Liver (tissue), 9 donors: Measurements from ENCODE around the gene PHF2. TPM values are rescaled to one million over a fixed set of nuclear protein-coding genes. Genes with fewer than 3 reads are reported as not detected.

Experiments used
- DNase-seq: peaks from one replicate; pipeline ENCODE4 v3.0.0-alpha.2; 2017; ENCODE audit warnings: low spot score
- H3K27ac ChIP-seq, 2 donors: one replicate each; pipeline ENCODE4 v1.7.0; 2013; ENCODE audit warnings: inconsistent platforms in 2 of 2, low read length in 2 of 2, control low read depth in 1 of 2, low read depth in 1 of 2, mild to moderate bottlenecking in 1 of 2
- H3K27me3 ChIP-seq, 4 donors: one replicate each; pipeline versions ENCODE4 v1.6.1 to v1.7.0; 2013; ENCODE audit warnings: low read length in 3 of 4, inconsistent platforms in 1 of 4, mild to moderate bottlenecking in 1 of 4, moderate library complexity in 1 of 4; ENCODE audit not compliant: control insufficient read depth in 4 of 4, insufficient read depth in 4 of 4
- H3K36me3 ChIP-seq, 4 donors: one replicate each; pipeline versions ENCODE4 v1.6.1 to v1.7.0; 2013; ENCODE audit warnings: low read length in 3 of 4, mild to moderate bottlenecking in 3 of 4, low read depth in 1 of 4, moderate library complexity in 1 of 4; ENCODE audit not compliant: control insufficient read depth in 4 of 4, insufficient read depth in 3 of 4
- H3K4me1 ChIP-seq, 4 donors: one replicate each; pipeline versions ENCODE4 v1.6.1 to v1.7.0; 2013; ENCODE audit warnings: low read length in 3 of 4, mild to moderate bottlenecking in 3 of 4, moderate library complexity in 1 of 4; ENCODE audit not compliant: control insufficient read depth in 4 of 4, insufficient read depth in 4 of 4
- H3K4me3 ChIP-seq, 3 donors: one replicate each; pipeline versions ENCODE4 v1.6.1 to v1.7.0; 2013; ENCODE audit warnings: low read length in 3 of 3, control low read depth in 1 of 3, low read depth in 1 of 3, mild to moderate bottlenecking in 1 of 3
- H3K9ac ChIP-seq, 2 donors: one replicate each; pipeline ENCODE4 v1.7.0; 2013; ENCODE audit warnings: low read length in 2 of 2, mild to moderate bottlenecking in 2 of 2, moderate library complexity in 2 of 2, control low read depth in 1 of 2, low read depth in 1 of 2
- H3K9me3 ChIP-seq, 4 donors: one replicate each; pipeline versions ENCODE4 v1.6.1 to v1.7.0; 2013; ENCODE audit warnings: low read length in 3 of 4; ENCODE audit not compliant: control insufficient read depth in 4 of 4
- CTCF ChIP-seq: fragments of 150-350 bp; IDR thresholded peaks from 2 replicates; pipeline ENCODE4 v1.5.1; 2017; ENCODE audit warnings: improper control_type of control experiment, low read depth, low read length; ENCODE audit not compliant: missing input control
- EGR1 ChIP-seq, 2 donors: IDR thresholded peaks; 2 replicates each; pipeline ENCODE4 v1.6.1; 2016 to 2018; ENCODE audit warnings: antibody characterized with exemption in 2 of 2, low read depth in 2 of 2
- FOXA1 ChIP-seq: IDR thresholded peaks from 2 replicates; pipeline ENCODE4 v1.6.1; 2016; ENCODE audit warnings: antibody characterized with exemption
- FOXA2 ChIP-seq: IDR thresholded peaks from 2 replicates; pipeline ENCODE4 v1.6.1; 2016; ENCODE audit warnings: antibody characterized with exemption
- GABPA ChIP-seq, 2 donors: IDR thresholded peaks in 1 of 2; conservative IDR thresholded peaks in 1 of 2; 2 replicates each; pipeline ENCODE4 v1.6.1; 2016; ENCODE audit warnings: antibody characterized with exemption in 2 of 2, mild to moderate bottlenecking in 1 of 2, moderate library complexity in 1 of 2
- JUND ChIP-seq, 2 donors: IDR thresholded peaks; 2 replicates each; pipeline ENCODE4 v1.6.1; 2016; ENCODE audit warnings: antibody characterized with exemption in 2 of 2
- RAD21 ChIP-seq, 2 donors: IDR thresholded peaks; 2 replicates each; pipeline ENCODE4 v1.6.1; 2016; ENCODE audit warnings: antibody characterized with exemption in 2 of 2, mild to moderate bottlenecking in 2 of 2
- REST ChIP-seq: IDR thresholded peaks from 2 replicates; pipeline ENCODE4 v1.6.1; 2016; ENCODE audit warnings: antibody characterized with exemption, mild to moderate bottlenecking
- SP1 ChIP-seq: IDR thresholded peaks from 2 replicates; pipeline ENCODE4 v1.6.1; 2018; ENCODE audit warnings: antibody characterized with exemption, mild to moderate bottlenecking
- YY1 ChIP-seq: IDR thresholded peaks from 2 replicates; pipeline ENCODE4 v1.6.1; 2016; ENCODE audit warnings: antibody characterized with exemption, mild to moderate bottlenecking
- WGBS: extraction: QIAGEN DNeasy Blood & Tissue Kit; methylation state at CpG from one replicate; pipeline ENCODE4 v1.1.7; 2013; 5-methylcytosine and 5-hydroxymethylcytosine counted together
- polyA plus RNA-seq, 2 donors: library from polyadenylated mRNA; stranded (reverse) in 1 of 2; unstranded in 1 of 2; fragments of 200-250 nt in 1 of 2; fragments of >200 nt in 1 of 2; fragmentation: Nextera tagmentation in 1 of 2; extraction: Ambion mirVana in 1 of 2; gene quantifications; one replicate each; pipeline versions ENCODE4 v1.2.1 to v1.2.3, GENCODE V29; 2013 to 2015
- total RNA-seq, 2 donors: library from RNA; depleted of rRNA; stranded (reverse); fragments of >200 nt; gene quantifications; one replicate each; pipeline ENCODE4 v1.2.3, GENCODE V29; 2014
- donor health status: healthy.
- donor health status: healthy.
- donor health status: healthy.
- donor health status: healthy.
- donor health status: healthy.

PHF2 gene
- total and polyA plus RNA-seq, 4 donors, result 2.3 to 8.6 (median 6.7) TPM

DNA sequence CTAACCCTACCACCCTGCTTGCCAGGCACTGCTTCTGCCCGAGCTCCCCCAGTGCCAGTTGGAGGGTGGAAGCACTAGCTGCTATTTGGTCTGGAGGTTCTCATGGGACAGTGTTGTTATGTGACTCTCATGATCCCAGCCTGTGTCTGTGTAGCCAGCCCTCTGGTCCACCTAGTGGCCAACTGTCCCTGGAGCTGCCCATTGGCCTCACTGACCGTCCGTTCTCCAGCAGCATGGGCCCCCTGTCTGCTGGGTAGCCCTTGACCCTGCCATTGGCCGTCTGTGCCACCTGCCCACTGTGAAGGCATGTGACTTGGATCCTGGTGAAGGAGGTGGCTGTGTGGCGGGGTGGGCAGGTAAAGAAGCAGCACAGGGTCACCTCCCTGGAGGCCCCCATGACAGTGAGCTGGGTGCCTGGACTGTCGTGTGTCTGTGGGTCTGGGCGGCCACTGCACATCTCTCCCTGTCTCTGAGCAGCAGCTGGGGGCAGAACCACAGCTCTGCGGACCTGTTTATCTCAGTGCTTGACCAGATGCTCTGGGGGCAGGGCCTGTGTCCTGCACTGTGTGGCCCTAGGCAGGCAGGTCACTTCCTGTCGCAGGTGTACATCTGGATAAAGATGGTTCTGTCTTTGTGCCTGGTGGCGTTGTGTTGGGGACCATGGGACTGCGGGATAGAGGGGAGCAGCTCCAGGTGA is 11.4 kb downstream of the PHF2 start:
- Histone ChIP-seq H3K9me3 (no peaks in the 10 kb centered on the region), H3K27ac (no peak overlapping the region)
- no peak for TF ChIP-seq FOXA1
- peak in 1 of 2 donors; percentile 36 for TF ChIP-seq RAD21 (IDR thresholded peaks at IDR 0.05)
- peak; percentile 6 for TF ChIP-seq CTCF

DNA sequence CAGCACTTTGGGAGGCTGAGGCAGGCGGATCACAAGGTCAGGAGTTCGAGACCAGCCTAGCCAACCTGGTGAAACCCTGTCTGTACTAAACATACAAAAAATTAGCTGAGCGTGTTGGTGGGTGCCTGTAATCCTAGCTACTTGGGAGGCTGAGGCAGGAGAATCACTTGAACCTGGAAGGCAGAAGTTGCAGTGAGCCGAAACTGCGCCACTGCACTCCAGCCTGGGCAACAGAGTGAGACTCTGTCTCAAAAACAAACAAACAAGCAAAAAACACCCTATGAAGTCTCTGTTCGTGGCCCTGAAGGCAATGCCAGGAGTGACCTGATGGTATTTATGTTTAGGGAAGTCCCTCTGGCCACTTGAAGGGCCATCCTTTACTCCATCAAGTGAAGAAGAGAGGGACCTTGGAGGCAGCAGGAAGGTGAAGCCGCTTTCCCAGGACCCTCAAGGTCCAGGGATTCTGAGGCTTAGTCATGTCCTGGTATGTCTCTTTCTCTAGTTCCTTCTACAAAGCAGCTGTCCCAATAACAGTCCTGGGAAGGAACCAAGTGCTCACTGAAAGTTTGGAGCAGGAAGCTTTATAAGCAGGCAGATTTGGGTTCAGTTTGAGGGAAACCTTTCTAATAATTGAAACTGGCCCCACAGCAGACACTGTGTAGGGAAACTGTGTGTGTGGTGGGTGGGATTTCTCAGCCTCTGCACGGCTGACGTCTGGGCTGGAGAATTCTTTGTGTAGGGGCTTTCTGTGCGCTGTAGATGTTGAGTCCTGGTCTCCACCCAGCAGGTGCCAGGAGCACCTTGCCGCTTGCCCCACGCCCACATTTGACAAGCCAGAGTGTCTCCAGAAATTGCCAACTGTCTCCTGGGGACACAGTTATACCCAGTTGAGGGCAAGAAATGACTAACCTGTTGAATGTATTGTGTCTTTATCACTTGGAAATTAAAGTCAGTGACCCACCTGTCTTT is 12.5 kb downstream of the PHF2 start:
- H3K9ac ChIP-seq, result no peak overlapping the region
- DNase-seq, result peak; percentile 27
- H3K4me3 ChIP-seq, result no peak overlapping the region
- no peaks in the 10 kb centered on the region for H3K9me3 ChIP-seq
- no peak for TF ChIP-seq FOXA1
- no peak for TF ChIP-seq YY1
- no peak for TF ChIP-seq EGR1 (IDR thresholded peaks at IDR 0.05; ENCODE audit: low read depth in 2 of 2)
- no peak for TF ChIP-seq GABPA (IDR thresholded peaks at IDR 0.05 in 1 of 2, conservative IDR thresholded peaks at IDR 0.05 in 1 of 2)
- TF ChIP-seq REST, result no peak
- no peak for TF ChIP-seq FOXA2
- no peak for TF ChIP-seq SP1
- no peak for TF ChIP-seq JUND (IDR thresholded peaks at IDR 0.05)
- H3K4me1 ChIP-seq, result peaks cover 0 to 3% (median 0%) of the 10 kb centered on the region in 4 donors
- no peaks in the 10 kb centered on the region for H3K27me3 ChIP-seq
- no peaks in the 10 kb centered on the region for H3K36me3 ChIP-seq
- 89% methylated on average over 12 of the region's 12 CpGs for WGBS
- no peak overlapping the region for H3K27ac ChIP-seq

More for the DNA sequence above, 11.4 kb downstream of the PHF2 start:
- H3K27me3 ChIP-seq, result no peaks in the 10 kb centered on the region
- peak; percentile 33 for DNase-seq
- 95% methylated on average over 11 of the region's 11 CpGs for WGBS
- no peak overlapping the region for H3K4me3 ChIP-seq
- peaks cover 0 to 3% (median under 1%) of the 10 kb centered on the region in 4 donors for H3K4me1 ChIP-seq
- no peak overlapping the region for H3K9ac ChIP-seq
- H3K36me3 ChIP-seq, result no peaks in the 10 kb centered on the region
